Neural crest cell (in vitro differentiated cells): ENCODE results near the gene PAX7. TPM values are rescaled to one million over a fixed set of nuclear protein-coding genes. Genes with fewer than 3 reads are reported as not detected.
"Not testable (repeated sequence)": the region's sequence is repeated elsewhere in the genome, so short reads cannot be mapped to it uniquely, and the experiment has no call there.

Source experiments
- DNase-seq: peaks from one replicate; pipeline ENCODE4 v3.0.0; 2021; ENCODE audit warnings: low read depth, mixed read lengths, low spot score
- H3K27ac Mint-ChIP-seq: one replicate; pipeline ENCODE4 v1.8.0; 2021; ENCODE audit warnings: mild to moderate bottlenecking, mixed read lengths; ENCODE audit not compliant: unreplicated experiment
- H3K27me3 Mint-ChIP-seq: 2 replicates; pipeline ENCODE4 v1.8.0; 2021; ENCODE audit warnings: low read depth, mild to moderate bottlenecking, mixed read lengths
- H3K36me3 Mint-ChIP-seq: 2 replicates; pipeline ENCODE4 v1.8.0; 2021; ENCODE audit warnings: low read depth, mild to moderate bottlenecking, mixed read lengths
- H3K4me1 Mint-ChIP-seq: 2 replicates; pipeline ENCODE4 v1.8.0; 2021; ENCODE audit warnings: mixed read lengths
- H3K4me3 Mint-ChIP-seq: one replicate; pipeline ENCODE4 v1.8.0; 2021; ENCODE audit warnings: mild to moderate bottlenecking, mixed read lengths
- H3K9me3 Mint-ChIP-seq: 2 replicates; pipeline ENCODE4 v1.8.0; 2021; ENCODE audit warnings: mixed read lengths
- CTCF ChIP-seq: fragments of 200-600 bp; sonication (generic); conservative IDR thresholded peaks from 2 replicates; pipeline ENCODE4 v1.5.0; 2021; ENCODE audit warnings: antibody characterized with exemption, mild to moderate bottlenecking
- total RNA-seq: library from RNA; stranded (reverse); gene quantifications from 2 replicates; pipeline ENCODE4 v1.2.1, GENCODE V29; 2021

The PAX7 gene
- total RNA-seq, 1 donor from 2014 or later = 10.9 TPM

- H3K4me3 Mint-ChIP-seq = no peak overlapping the region
- no peaks in the 10 kb centered on the region for H3K36me3 Mint-ChIP-seq
- TF ChIP-seq CTCF = no peak
- peaks cover 41% of the 10 kb centered on the region for H3K27me3 Mint-ChIP-seq
- no peak for DNase-seq
- no peaks in the 10 kb centered on the region for H3K4me1 Mint-ChIP-seq
- H3K27ac Mint-ChIP-seq = no peak overlapping the region
- peaks cover 3% of the 10 kb centered on the region for H3K9me3 Mint-ChIP-seq
These were observed 131.5 kb downstream of the PAX7 start for GRCh38 chr1:18761948-18762840.

- Mint-ChIP-seq H3K4me1 (no peaks in the 10 kb centered on the region), H3K9me3 (no peaks in the 10 kb centered on the region), H3K36me3 (no peaks in the 10 kb centered on the region), H3K27ac (no peak overlapping the region), H3K27me3 (peaks cover 35% of the 10 kb centered on the region), H3K4me3 (no peak overlapping the region)
- no peak for DNase-seq
- TF ChIP-seq CTCF = no peak
These were observed 133.7 kb downstream of the PAX7 start for GRCh38 chr1:18764362-18764761.

GRCh38 chr1:18765725-18766124 lies 135.1 kb downstream of the PAX7 start:
- no peaks in the 10 kb centered on the region for H3K4me1 Mint-ChIP-seq
- peaks cover 42% of the 10 kb centered on the region for H3K27me3 Mint-ChIP-seq

GRCh38 chr1:18766328-18766727 lies 135.7 kb downstream of the PAX7 start:
- no peaks in the 10 kb centered on the region for H3K36me3 Mint-ChIP-seq
- no peak overlapping the region for H3K4me3 Mint-ChIP-seq
- peaks cover 41% of the 10 kb centered on the region for H3K27me3 Mint-ChIP-seq
- no peak for TF ChIP-seq CTCF
- H3K4me1 Mint-ChIP-seq = no peaks in the 10 kb centered on the region
- no peaks in the 10 kb centered on the region for H3K9me3 Mint-ChIP-seq
- no peak for DNase-seq
- no peak overlapping the region for H3K27ac Mint-ChIP-seq

More at GRCh38 chr1:18765725-18766124, 135.1 kb downstream of the PAX7 start:
- Mint-ChIP-seq H3K4me3 (no peak overlapping the region), H3K27ac (no peak overlapping the region), H3K36me3 (no peaks in the 10 kb centered on the region), H3K9me3 (no peaks in the 10 kb centered on the region)
- DNase-seq = no peak
- no peak for TF ChIP-seq CTCF

- H3K36me3 Mint-ChIP-seq, DNase-seq, H3K27ac Mint-ChIP-seq, H3K4me1 Mint-ChIP-seq, H3K4me3 Mint-ChIP-seq, H3K9me3 Mint-ChIP-seq: not testable (repeated sequence)
- peaks cover 48% of the 10 kb centered on the region for H3K27me3 Mint-ChIP-seq
These were observed 136.9 kb downstream of the PAX7 start for GRCh38 chr1:18767576-18767975.

- DNase-seq = no peak
- H3K36me3 Mint-ChIP-seq = no peaks in the 10 kb centered on the region
- H3K4me3 Mint-ChIP-seq = no peak overlapping the region
- H3K4me1 Mint-ChIP-seq = no peaks in the 10 kb centered on the region
- H3K27ac Mint-ChIP-seq = no peak overlapping the region
- TF ChIP-seq CTCF = no peak
- H3K9me3 Mint-ChIP-seq = no peaks in the 10 kb centered on the region
- peaks cover 50% of the 10 kb centered on the region for H3K27me3 Mint-ChIP-seq
These were observed 137.4 kb downstream of the PAX7 start for GRCh38 chr1:18768086-18768485.
